HCT116 (cell line): ENCODE data around the gene HS6ST3. TPM values are rescaled to one million over a fixed set of nuclear protein-coding genes. Genes with fewer than 3 reads are reported as not detected.

Experiments used
- ATAC-seq: fragments of 200-7000 bp; cut with Tn5 transposase; 2 replicates; pipeline ENCODE4 v1.9.1; 2020; ENCODE audit warnings: mild to moderate bottlenecking, moderate library complexity
- BruUV-seq: library from RNA; stranded (reverse); fragments of 400-500 nt; replicated peaks from 2 replicates; lab custom pipeline; 2021; lab: Mats Ljungman, UMichigan
- CTCF ChIA-PET: fragments of 300-600 bp; sonication (Branson Sonifier 250); formaldehyde crosslinking; loops from one replicate; lab custom pipeline; 2021; ENCODE audit warnings: antibody characterized with exemption; lab: Charles Lee
- POLR2A ChIA-PET: fragments of 300-600, 350-600 bp; sonication (Branson Sonifier 250); formaldehyde crosslinking; loops from one replicate; lab custom pipeline; 2021; ENCODE audit warnings: antibody characterized with exemption; lab: Charles Lee
- RAD21 ChIA-PET, 2 experiments: fragments of 300-600 bp; sonication (Branson Sonifier 250); formaldehyde crosslinking; loops; one replicate each; lab custom pipeline; 2023; ENCODE audit warnings: low total read pairs in 2 of 2; ENCODE audit not compliant: uncharacterized antibody in 2 of 2, unreplicated experiment in 2 of 2, low non-redundant PET in 1 of 2; lab: Charles Lee
- DNase-seq: peaks from one replicate; pipeline ENCODE4 v3.0.0-alpha.2; 2010; ENCODE audit warnings: low read depth, low spot score
- H2AFZ ChIP-seq: fragments of 200-600 bp; shearing (Covaris generic), sonication (generic); 2 replicates; pipeline ENCODE4 v1.6.1; 2017; ENCODE audit warnings: low read depth, mixed run types, mixed read lengths, antibody characterized with exemption, low read length; ENCODE audit not compliant: poor library complexity, severe bottlenecking
- H3K27ac ChIP-seq: 2 replicates; pipeline ENCODE4 v1.5.1; 2012; ENCODE audit warnings: low read depth, low read length
- H3K27me3 ChIP-seq: fragments of 200-600 bp; sonication (generic); 2 replicates; pipeline ENCODE4 v1.6.1; 2016; ENCODE audit warnings: mixed run types, low read length, mixed read lengths; ENCODE audit not compliant: insufficient read depth
- H3K36me3 ChIP-seq, 2 experiments: fragments of 200-500 bp in 1 of 2; fragments of 200-600 bp in 1 of 2; sonication (Bioruptor generic) in 1 of 2; sonication (generic) in 1 of 2; 2 replicates each; pipeline versions ENCODE4 v1.5.1 to v1.6.1; 2014 to 2016; ENCODE audit warnings: low read length in 2 of 2, inconsistent platforms in 1 of 2, mixed read lengths in 1 of 2, mixed run types in 1 of 2; ENCODE audit not compliant: insufficient read depth in 2 of 2, control insufficient read depth in 1 of 2
- H3K4me1 ChIP-seq, 2 experiments: fragments of 200-600 bp in 1 of 2; sonication (generic) in 1 of 2; 2 replicates each; pipeline versions ENCODE4 v1.5.1 to v1.6.1; 2012 to 2017; ENCODE audit warnings: low read length in 2 of 2, inconsistent platforms in 1 of 2, mild to moderate bottlenecking in 1 of 2, mixed read lengths in 1 of 2, mixed run types in 1 of 2, moderate library complexity in 1 of 2; ENCODE audit not compliant: insufficient read depth in 2 of 2, control insufficient read depth in 1 of 2
- H3K4me2 ChIP-seq: fragments of 200-600 bp; sonication (generic); 2 replicates; pipeline ENCODE4 v1.6.1; 2017; ENCODE audit warnings: mixed run types, low read length, mixed read lengths
- H3K4me3 ChIP-seq, 2 experiments: fragments of 200-600 bp in 1 of 2; sonication (generic) in 1 of 2; replicated peaks in 1 of 2; 2 replicates each; pipeline ENCODE4 v1.5.1; 2011 to 2016; ENCODE audit warnings: low read length in 2 of 2, control low read depth in 1 of 2, low read depth in 1 of 2, mild to moderate bottlenecking in 1 of 2, mixed read lengths in 1 of 2, mixed run types in 1 of 2
- H3K79me2 ChIP-seq: fragments of 200-600 bp; sonication (generic); 2 replicates; pipeline ENCODE4 v1.6.1; 2017; ENCODE audit warnings: mild to moderate bottlenecking, mixed run types, low read length, moderate library complexity, mixed read lengths; ENCODE audit not compliant: insufficient read depth
- H3K9ac ChIP-seq: fragments of 200-600 bp; sonication (generic); 2 replicates; pipeline ENCODE4 v1.6.1; 2016; ENCODE audit warnings: low read length, mixed read lengths
- H3K9me2 ChIP-seq: fragments of 200-600 bp; sonication (generic), shearing (Covaris generic); 2 replicates; pipeline ENCODE4 v1.6.1; 2017; ENCODE audit warnings: mixed run types, mild to moderate bottlenecking, moderate library complexity; ENCODE audit not compliant: insufficient read depth
- H3K9me3 ChIP-seq, 2 experiments: fragments of 200-500 bp in 1 of 2; fragments of 200-600 bp in 1 of 2; sonication (Bioruptor generic) in 1 of 2; sonication (generic) in 1 of 2; 2 replicates each; pipeline ENCODE4 v1.6.1; 2014 to 2017; ENCODE audit warnings: low read length in 2 of 2, mixed read lengths in 2 of 2, inconsistent platforms in 1 of 2, low read depth in 1 of 2, mild to moderate bottlenecking in 1 of 2, mixed run types in 1 of 2, moderate library complexity in 1 of 2; ENCODE audit not compliant: control insufficient read depth in 1 of 2, insufficient read depth in 1 of 2
- H4K20me1 ChIP-seq: fragments of 200-600 bp; sonication (generic), shearing (Covaris generic); 2 replicates; pipeline ENCODE4 v1.6.1; 2017; ENCODE audit warnings: mixed run types, mild to moderate bottlenecking, moderate library complexity; ENCODE audit not compliant: insufficient read depth
- ATF3 ChIP-seq: IDR thresholded peaks from 2 replicates; pipeline ENCODE4 v1.6.1; 2012
- CBX3 ChIP-seq: IDR thresholded peaks from 2 replicates; pipeline ENCODE4 v1.6.1; 2012; ENCODE audit warnings: low read depth
- CEBPB ChIP-seq: IDR thresholded peaks from 2 replicates; pipeline ENCODE4 v1.6.1; 2012; ENCODE audit warnings: low read depth
- CTCF ChIP-seq, 3 experiments: fragments of 200-600 bp in 1 of 3; sonication (generic) in 1 of 3; IDR thresholded peaks in 2 of 3; conservative IDR thresholded peaks in 1 of 3; 2 replicates each; pipeline ENCODE4 v1.5.1; 2012 to 2017; ENCODE audit warnings: low read depth in 2 of 3, low read length in 2 of 3, antibody characterized with exemption in 1 of 3, borderline replicate concordance in 1 of 3, control low read depth in 1 of 3, mild to moderate bottlenecking in 1 of 3, mixed read lengths in 1 of 3, mixed run types in 1 of 3, moderate library complexity in 1 of 3; ENCODE audit not compliant: insufficient read depth in 1 of 3
- EGR1 ChIP-seq: IDR thresholded peaks from 2 replicates; pipeline ENCODE4 v1.6.1; 2012; ENCODE audit warnings: low read depth
- EZH2 ChIP-seq: fragments of 200-600 bp; sonication (generic); IDR thresholded peaks from 2 replicates; pipeline ENCODE4 v1.6.1; 2017; ENCODE audit warnings: antibody characterized with exemption, mixed run types
- EZH2phosphoT487 ChIP-seq: fragments of 200-600 bp; IDR thresholded peaks from 2 replicates; pipeline ENCODE4 v1.6.1; 2018; ENCODE audit warnings: antibody characterized with exemption, borderline replicate concordance
- FOSL1 ChIP-seq: IDR thresholded peaks from 2 replicates; pipeline ENCODE4 v1.6.1; 2012; ENCODE audit warnings: low read depth
- JUND ChIP-seq: IDR thresholded peaks from 2 replicates; pipeline ENCODE4 v1.6.1; 2012
- POLR2AphosphoS5 ChIP-seq: IDR thresholded peaks from 2 replicates; pipeline ENCODE4 v1.6.1; 2011; ENCODE audit warnings: mild to moderate bottlenecking, low read depth, low read length, moderate library complexity
- SP1 ChIP-seq: IDR thresholded peaks from 2 replicates; pipeline ENCODE4 v1.6.1; 2012; ENCODE audit warnings: low read depth
- SRF ChIP-seq: IDR thresholded peaks from 2 replicates; pipeline ENCODE4 v1.6.1; 2012; ENCODE audit warnings: low read depth
- YY1 ChIP-seq: IDR thresholded peaks from 2 replicates; pipeline ENCODE4 v1.6.1; 2011; ENCODE audit warnings: low read length, low read depth, moderate library complexity, mild to moderate bottlenecking; ENCODE audit not compliant: insufficient replicate concordance; ENCODE audit errors: extremely low read depth
- intact Hi-C: fragments of 100-400 bp; cut with micrococcal nuclease; formaldehyde crosslinking; loops from 2 replicates; pipeline ENCODE4 v1.10.0; 2022
- total RNA-seq: library from RNA; stranded (reverse); gene quantifications from one replicate; pipeline ENCODE4 v1.2.1, GENCODE V29; 2021; ENCODE audit not compliant: unreplicated experiment

The HS6ST3 gene
- total RNA-seq, 1 experiment from 2014 or later, result 0.10 TPM

GRCh38 chr13:96806746-96807145, 716.8 kb downstream of the HS6ST3 start:
- intact Hi-C loops, result no loop called here
- Histone ChIP-seq H3K4me1 (no peaks in the 10 kb centered on the region), H2AFZ (no peak overlapping the region), H3K4me3 (no peak overlapping the region), H3K9me3 (no peaks in the 10 kb centered on the region), H3K79me2 (no peaks in the 10 kb centered on the region), H3K9me2 (no peaks in the 10 kb centered on the region), H3K27me3 (peaks cover 35% of the 10 kb centered on the region), H3K36me3 (no peaks in the 10 kb centered on the region), H4K20me1 (no peaks in the 10 kb centered on the region), H3K27ac (no peak overlapping the region), H3K9ac (no peak overlapping the region), H3K4me2 (no peak overlapping the region)
- ChIA-PET RAD21 (no interaction called here), POLR2A (no interaction called here), CTCF (interaction anchor here (1.3 kb wide), 1 partner anchor 11 kb away, joined by 3 read pairs; no protein-coding TSS in a partner anchor)
- ATAC-seq (no peak), DNase-seq (no peak)
- TF ChIP-seq EZH2 (no peak), CTCF (IDR thresholded peaks at IDR 0.05 in 2 of 3, conservative IDR thresholded peaks at IDR 0.05 in 1 of 3; ENCODE audit: borderline replicate concordance in 1 of 3, insufficient read depth in 1 of 3, low read depth in 2 of 3, low read length in 2 of 3) (no peak), SRF (no peak), YY1 (no peak), EGR1 (no peak), CBX3 (no peak), POLR2AphosphoS5 (no peak), CEBPB (no peak), EZH2phosphoT487 (no peak), SP1 (no peak), JUND (no peak), ATF3 (no peak), FOSL1 (no peak)
- no TSS peak for BruUV-seq
